Spleen (tissue), 11 donors: ENCODE results near the gene HACD3. TPM values are rescaled to one million over a fixed set of nuclear protein-coding genes. Genes with fewer than 3 reads are reported as not detected.

ENCODE experiments used
- DNase-seq: peaks from one replicate; pipeline ENCODE4 v3.0.0-alpha.2; 2020
- H3K27ac ChIP-seq, 8 donors: fragments of 200-600 bp; sonication (generic) in 7 of 8; 1 replicate in 4 of 8; 2 replicates in 4 of 8; pipeline versions ENCODE4 v1.5.0 to v1.8.0; 2016 to 2021; ENCODE audit warnings: inconsistent platforms in 4 of 8, mild to moderate bottlenecking in 4 of 8, moderate library complexity in 1 of 8
- H3K27me3 ChIP-seq, 7 donors: fragments of 200-600 bp; sonication (generic) in 6 of 7; replicated peaks in 1 of 7; 1 replicate in 4 of 7; 2 replicates in 3 of 7; pipeline versions ENCODE4 v1.5.0 to v1.8.0; 2016 to 2021; ENCODE audit warnings: inconsistent platforms in 3 of 7, mild to moderate bottlenecking in 1 of 7
- H3K36me3 ChIP-seq, 6 donors: fragments of 200-600 bp; sonication (generic) in 5 of 6; 1 replicate in 4 of 6; 2 replicates in 2 of 6; pipeline versions ENCODE4 v1.5.0 to v1.8.0; 2016 to 2021; ENCODE audit warnings: inconsistent platforms in 2 of 6
- H3K4me1 ChIP-seq, 6 donors: fragments of 200-600 bp; sonication (generic) in 5 of 6; 1 replicate in 3 of 6; 2 replicates in 3 of 6; pipeline versions ENCODE4 v1.5.0 to v1.8.0; 2016 to 2021; ENCODE audit warnings: inconsistent platforms in 3 of 6
- H3K4me3 ChIP-seq, 8 donors: fragments of 200-600 bp; sonication (generic) in 7 of 8; 1 replicate in 4 of 8; 2 replicates in 4 of 8; pipeline versions ENCODE4 v1.5.0 to v1.8.0; 2016 to 2021; ENCODE audit warnings: inconsistent platforms in 4 of 8, mild to moderate bottlenecking in 4 of 8, moderate library complexity in 2 of 8
- H3K9me3 ChIP-seq, 8 donors: fragments of 200-600 bp; sonication (generic) in 7 of 8; 1 replicate in 4 of 8; 2 replicates in 4 of 8; pipeline versions ENCODE4 v1.5.0 to v1.8.0; 2016 to 2021; ENCODE audit warnings: inconsistent platforms in 4 of 8
- CTCF ChIP-seq, 11 experiments: fragments of 200-600 bp in 7 of 11; fragments of 450-650 bp in 4 of 11; sonication (generic) in 4 of 11; IDR thresholded peaks in 8 of 11; conservative IDR thresholded peaks in 3 of 11; 1 replicate in 7 of 11; 2 replicates in 4 of 11; pipeline versions ENCODE4 v1.4.0 to v1.8.0; 2016 to 2021; ENCODE audit warnings: antibody characterized with exemption in 11 of 11, inconsistent platforms in 4 of 11, mild to moderate bottlenecking in 1 of 11
- POLR2A ChIP-seq, 3 donors: fragments of 450-650 bp; IDR thresholded peaks; one replicate each; pipeline ENCODE4 v1.5.1; 2017; ENCODE audit warnings: antibody characterized with exemption in 3 of 3, mild to moderate bottlenecking in 1 of 3
- POLR2AphosphoS5 ChIP-seq, 3 donors: sonication (generic); formaldehyde crosslinking; IDR thresholded peaks; one replicate each; pipeline ENCODE4 v1.5.1; 2017; ENCODE audit warnings: antibody characterized with exemption in 3 of 3
- WGBS, 5 donors: extraction: QIAGEN DNeasy Blood & Tissue Kit in 3 of 5; methylation state at CpG; one replicate each; pipeline versions ENCODE4 v1.1.5 to v1.1.7; 2013 to 2018; 5-methylcytosine and 5-hydroxymethylcytosine counted together
- intact Hi-C: fragments of 100-400 bp; cut with DNase I; formaldehyde crosslinking; loops from one replicate; pipeline ENCODE4 v1.15.0; 2023; ENCODE audit warnings: low total_unique reads
- polyA plus RNA-seq, 3 donors: library from polyadenylated mRNA; stranded (reverse); fragments of 200-250 nt; gene quantifications; one replicate each; pipeline ENCODE4 v1.2.1, GENCODE V29; 2013
- total RNA-seq, 7 donors: library from RNA; depleted of rRNA in 3 of 7; stranded (reverse); fragments of >200 nt in 3 of 7; fragmentation: NEBNext Ultra II Directional in 4 of 7; extraction: Animal tissue kit (Norgen Biotek cat#: 25700) in 4 of 7; gene quantifications; one replicate each; pipeline versions ENCODE4 v1.1.0 to v1.2.1, GENCODE V29; 2016 to 2021
- donor health status: healthy with polysubstance abuse.
- donor health status: DM: no; HTN: no; CAD: no; lungs with moderate emphysema.
- donor health status: DM: no; HTN: no; CAD: no.
- donor health status: Bipolar disorder and iron deficiency.
- donor health status: healthy.
- donor health status: DM: no; HTN: no; CAD: no.
- donor health status: DM: yes; HTN: yes; CAD: no.

The HACD3 gene
- total and polyA plus RNA-seq, 10 donors: 5.5 to 47.4 (median 27.3) TPM

GRCh38 chr15:65618560-65619109 lies 88.4 kb downstream of the HACD3 start:
- H3K36me3 ChIP-seq: peaks cover 0 to 16% (median under 1%) of the 10 kb centered on the region in 6 donors
- intact Hi-C loops: no loop called here
- H3K4me1 ChIP-seq: peaks cover 0 to 3% (median 0%) of the 10 kb centered on the region in 6 donors
- TF ChIP-seq POLR2AphosphoS5 (IDR thresholded peaks at IDR 0.05) (no peak), POLR2A (IDR thresholded peaks at IDR 0.05) (no peak), CTCF (IDR thresholded peaks at IDR 0.05 in 8 of 11, conservative IDR thresholded peaks at IDR 0.05 in 3 of 11) (no peak)
- WGBS, 5 donors: 67 to 78% (median 75%) methylated on average over 5 of the region's 5 CpGs
- H3K27me3 ChIP-seq: no peaks in the 10 kb centered on the region
- H3K27ac ChIP-seq: no peak overlapping the region
- H3K4me3 ChIP-seq: no peak overlapping the region
- H3K9me3 ChIP-seq: no peaks in the 10 kb centered on the region
- no peak for DNase-seq

- H3K27me3 ChIP-seq: no peaks in the 10 kb centered on the region
- no peak for DNase-seq
- H3K27ac ChIP-seq: no peak overlapping the region
- no peak overlapping the region for H3K4me3 ChIP-seq
- no peak for TF ChIP-seq POLR2A (IDR thresholded peaks at IDR 0.05)
- no peak for TF ChIP-seq CTCF (IDR thresholded peaks at IDR 0.05 in 8 of 11, conservative IDR thresholded peaks at IDR 0.05 in 3 of 11)
- TF ChIP-seq POLR2AphosphoS5 (IDR thresholded peaks at IDR 0.05): no peak
- intact Hi-C loops: no loop called here
- no peaks in the 10 kb centered on the region for H3K4me1 ChIP-seq
- H3K36me3 ChIP-seq: peaks cover 0 to 27% (median 11%) of the 10 kb centered on the region in 6 donors
- 49 to 78% (median 60%) methylated on average over 5 of the region's 5 CpGs for WGBS, 5 donors
- no peaks in the 10 kb centered on the region for H3K9me3 ChIP-seq
Measured at GRCh38 chr15:65619626-65620290, 89.5 kb downstream of the HACD3 start.

GRCh38 chr15:65620833-65621232 lies 90.6 kb downstream of the HACD3 start:
- no peak for DNase-seq
- no peaks in the 10 kb centered on the region for H3K9me3 ChIP-seq
- TF ChIP-seq CTCF (IDR thresholded peaks at IDR 0.05 in 8 of 11, conservative IDR thresholded peaks at IDR 0.05 in 3 of 11): no peak
- no peak for TF ChIP-seq POLR2AphosphoS5 (IDR thresholded peaks at IDR 0.05)
- no peak for TF ChIP-seq POLR2A (IDR thresholded peaks at IDR 0.05)
- H3K4me3 ChIP-seq: no peak overlapping the region
- peaks cover 0 to 38% (median 19%) of the 10 kb centered on the region in 6 donors for H3K36me3 ChIP-seq
- WGBS, 5 donors: 81 to 97% (median 90%) methylated on average over 2 of the region's 2 CpGs
- H3K27me3 ChIP-seq: no peaks in the 10 kb centered on the region
- intact Hi-C loops: no loop called here
- H3K4me1 ChIP-seq: no peaks in the 10 kb centered on the region
- no peak overlapping the region for H3K27ac ChIP-seq

GRCh38 chr15:65621638-65622037 lies 91.4 kb downstream of the HACD3 start, which contains the start of gene SLC24A1:
SLC24A1 (plus strand) TSS chr15:65621938; CDS start chr15:65624081, 2,143 bp downstream.
- intact Hi-C loops: no loop called here
- 87 to 96% (median 94%) methylated on average over 3 to 6 of the region's 6 CpGs for WGBS, 5 donors
- TF ChIP-seq POLR2A (IDR thresholded peaks at IDR 0.05) (no peak), POLR2AphosphoS5 (IDR thresholded peaks at IDR 0.05) (no peak)
- H3K4me1 ChIP-seq: no peaks in the 10 kb centered on the region
- H3K36me3 ChIP-seq: peaks cover 0 to 44% (median 21%) of the 10 kb centered on the region in 6 donors
- no peaks in the 10 kb centered on the region for H3K9me3 ChIP-seq
- no peaks in the 10 kb centered on the region for H3K27me3 ChIP-seq
- H3K4me3 ChIP-seq: no peak within 1 kb of the TSS
- DNase-seq: no peak
- no peak within 1 kb of the TSS for H3K27ac ChIP-seq
